Loucy (cell line): ENCODE results near the gene CHMP3.

ENCODE experiments used
- CTCF ChIP-seq: fragments of 200-600 bp; sonication (generic); conservative IDR thresholded peaks from 2 replicates; pipeline ENCODE4 v1.5.1; 2014; ENCODE audit warnings: mild to moderate bottlenecking, antibody characterized with exemption, low read length
- EZH2phosphoT487 ChIP-seq: fragments of 200-600 bp; IDR thresholded peaks from 2 replicates; pipeline ENCODE4 v1.6.1; 2018; ENCODE audit warnings: antibody characterized with exemption, mild to moderate bottlenecking, moderate library complexity, borderline replicate concordance

GRCh38 chr2:86482034-86482433 is 81.2 kb downstream of the CHMP3 start:
- TF ChIP-seq EZH2phosphoT487 = no peak
- no peak for TF ChIP-seq CTCF
